HepG2 (cell line): Measurements from ENCODE around the gene COMP. TPM values are rescaled to one million over a fixed set of nuclear protein-coding genes. Genes with fewer than 3 reads are reported as not detected.

ENCODE experiments used
- ATAC-seq: fragments of 200-7000 bp; cut with Tn5 transposase; 3 replicates; pipeline ENCODE4 v1.9.1; 2020; ENCODE audit warnings: mild to moderate bottlenecking, moderate library complexity
- BruUV-seq: library from RNA; stranded (reverse); fragments of 400-500 nt; replicated peaks from 2 replicates; lab custom pipeline; 2021; lab: Mats Ljungman, UMichigan
- CTCF ChIA-PET: fragments of 300-600 bp; formaldehyde crosslinking; extraction: SDS; loops from one replicate; lab custom pipeline; 2021; ENCODE audit warnings: low total read pairs, inconsistent platforms, low intra/inter-chr PET ratio; lab: Yijun Ruan, JAX
- POLR2A ChIA-PET: fragments of 350-600 bp; sonication (Branson Sonifier 250); formaldehyde crosslinking; loops from one replicate; lab custom pipeline; 2020; ENCODE audit warnings: antibody characterized with exemption, inconsistent platforms; lab: Yijun Ruan, JAX
- DNase-seq: peaks from one replicate; pipeline ENCODE4 v3.0.0-alpha.2; 2015; ENCODE audit warnings: low spot score
- FAIRE-seq: peaks from 3 replicates; lab custom pipeline; 2011; peaks lifted over from hg19 to GRCh38; lab: Jason Lieb, UNC
- H2AFZ ChIP-seq: one replicate; pipeline ENCODE4 v1.6.1; 2011; ENCODE audit warnings: low read length, inconsistent platforms
- H3K27ac ChIP-seq: fragments of 300-600 bp; 3 replicates; pipeline ENCODE4 v1.8.0; 2011; ENCODE audit warnings: mixed run types, mild to moderate bottlenecking, mixed read lengths, low read length, inconsistent platforms; ENCODE audit not compliant: insufficient read depth; ENCODE audit errors: extremely low read length
- H3K27me3 ChIP-seq, 2 experiments: fragments of 200-600 bp in 1 of 2; 2 replicates in 1 of 2; 3 replicates in 1 of 2; pipeline versions ENCODE4 v1.6.0 to v1.8.0; 2011; ENCODE audit warnings: low read length in 2 of 2, mild to moderate bottlenecking in 2 of 2, moderate library complexity in 2 of 2, inconsistent platforms in 1 of 2; ENCODE audit not compliant: insufficient read depth in 2 of 2, control insufficient read depth in 1 of 2
- H3K36me3 ChIP-seq, 2 experiments: fragments of 200-600 bp in 1 of 2; replicated peaks in 1 of 2; 2 replicates in 1 of 2; 3 replicates in 1 of 2; pipeline versions ENCODE4 v1.5.1 to v1.8.0; 2011; ENCODE audit warnings: low read length in 2 of 2, inconsistent platforms in 1 of 2; ENCODE audit not compliant: insufficient read depth in 2 of 2, control insufficient read depth in 1 of 2
- H3K4me1 ChIP-seq: 2 replicates; pipeline ENCODE4 v1.5.1; 2012; ENCODE audit warnings: low read length, inconsistent platforms; ENCODE audit not compliant: insufficient read depth
- H3K4me2 ChIP-seq: 2 replicates; pipeline ENCODE4 v1.6.0; 2011; ENCODE audit warnings: low read depth, low read length, inconsistent platforms
- H3K4me3 ChIP-seq, 3 experiments: fragments of 200-600 bp in 1 of 3; sonication (generic), shearing (Covaris generic) in 1 of 3; replicated peaks in 1 of 3; 2 replicates each; pipeline ENCODE4 v1.5.1; 2011 to 2016; ENCODE audit warnings: low read length in 3 of 3, inconsistent platforms in 2 of 3, low read depth in 2 of 3, mild to moderate bottlenecking in 2 of 3, control low read depth in 1 of 3, mixed read lengths in 1 of 3; ENCODE audit not compliant: insufficient read depth in 1 of 3
- H3K79me2 ChIP-seq: one replicate; pipeline ENCODE4 v1.6.1; 2011; ENCODE audit warnings: low read length, inconsistent platforms; ENCODE audit not compliant: insufficient read depth
- H3K9ac ChIP-seq: 2 replicates; pipeline ENCODE4 v1.6.0; 2011; ENCODE audit warnings: mild to moderate bottlenecking, low read depth, low read length, inconsistent platforms; ENCODE audit not compliant: insufficient read depth
- H3K9me3 ChIP-seq: 2 replicates; pipeline ENCODE4 v1.5.1; 2012; ENCODE audit warnings: mild to moderate bottlenecking, low read length
- H4K20me1 ChIP-seq: 2 replicates; pipeline ENCODE4 v1.6.0; 2011; ENCODE audit warnings: inconsistent platforms, mild to moderate bottlenecking, low read length, moderate library complexity; ENCODE audit not compliant: insufficient read depth
- CEBPG ChIP-seq: IDR thresholded peaks from 2 replicates; pipeline ENCODE4 v1.6.1; 2016
- HNRNPL ChIP-seq: fragments of 200-400 bp; formaldehyde crosslinking; IDR thresholded peaks from 2 replicates; pipeline ENCODE4 v1.6.1; 2017; ENCODE audit warnings: mild to moderate bottlenecking, low read depth, low read length
- HOXA9 ChIP-seq: sonication (generic); formaldehyde crosslinking; IDR thresholded peaks from 2 replicates; pipeline ENCODE4 v1.8.1; 2022; ENCODE audit warnings: missing genetic modification reagents, mild to moderate bottlenecking, moderate library complexity, borderline replicate concordance
- NFIB ChIP-seq: sonication (generic); formaldehyde crosslinking; IDR thresholded peaks from 2 replicates; pipeline ENCODE4 v1.9.0; 2021; ENCODE audit warnings: missing genetic modification reagents, mild to moderate bottlenecking, borderline replicate concordance
- TFAP4 ChIP-seq: sonication (generic); IDR thresholded peaks from 2 replicates; pipeline ENCODE4 v1.6.1; 2016; ENCODE audit warnings: low read depth, borderline replicate concordance
- ZBTB10 ChIP-seq: sonication (generic); formaldehyde crosslinking; IDR thresholded peaks from 2 replicates; pipeline ENCODE4 v1.4.0; 2020; ENCODE audit warnings: missing genetic modification reagents, borderline replicate concordance
- ZNF20 ChIP-seq: sonication (generic); formaldehyde crosslinking; IDR thresholded peaks from 2 replicates; pipeline ENCODE4 v1.4.0; 2020; ENCODE audit warnings: mild to moderate bottlenecking, moderate library complexity, missing genetic modification reagents
- ZNF672 ChIP-seq: sonication (generic); formaldehyde crosslinking; IDR thresholded peaks from 2 replicates; pipeline ENCODE4 v1.8.1; 2022; ENCODE audit warnings: missing genetic modification reagents
- ZNF713 ChIP-seq: sonication (generic); formaldehyde crosslinking; IDR thresholded peaks from 2 replicates; pipeline ENCODE4 v1.4.0; 2020; ENCODE audit warnings: mild to moderate bottlenecking, missing genetic modification reagents
- ZNF768 ChIP-seq: sonication (generic); formaldehyde crosslinking; IDR thresholded peaks from 2 replicates; pipeline ENCODE4 v1.4.0; 2020; ENCODE audit warnings: missing genetic modification reagents
- ZNF780A ChIP-seq: sonication (generic); formaldehyde crosslinking; IDR thresholded peaks from 2 replicates; pipeline ENCODE4 v1.8.0; 2022; ENCODE audit warnings: mild to moderate bottlenecking, missing genetic modification reagents, moderate library complexity
- WGBS: methylation state at CpG from one replicate; pipeline ENCODE4 v1.1.6; 2017; ENCODE audit warnings: low lambda C conversion rate; 5-methylcytosine and 5-hydroxymethylcytosine counted together
- in situ Hi-C: cut with HindIII; loops from 2 replicates; pipeline ENCODE4 v1.10.0; 2017; ENCODE audit warnings: low pct_unique_long_range_greater_than_20kb; ENCODE audit not compliant: extremely low pct_ligation_motif_present
- intact Hi-C: fragments of 100-400 bp; cut with micrococcal nuclease; formaldehyde crosslinking; loops from one replicate; pipeline ENCODE4 v1.10.0; 2022; ENCODE audit not compliant: unreplicated experiment
- polyA plus RNA-seq, 8 experiments: library from polyadenylated mRNA; depleted of rRNA in 3 of 8; stranded (reverse) in 7 of 8; unstranded in 1 of 8; fragments of >200 nt; fragmentation: Illumina TruSeq in 4 of 8; extraction: Trizol in 4 of 8; gene quantifications; 2 replicates each; pipeline versions ENCODE4 v1.2.1 to v1.2.3, GENCODE V29; 2011 to 2016; ENCODE audit warnings: low read depth in 4 of 8, missing spikeins in 1 of 8, mixed read lengths in 1 of 8; ENCODE audit not compliant: insufficient read depth in 1 of 8
- total RNA-seq, 5 experiments: library from RNA; depleted of rRNA; stranded (reverse); fragments of >200 nt; fragmentation: Illumina TruSeq; extraction: Trizol; gene quantifications; 2 replicates each; pipeline ENCODE4 v1.2.3, GENCODE V29; 2016; ENCODE audit warnings: low read depth in 1 of 5
- TF ChIP-seq, protein P1 (sequence below): sonication (generic); formaldehyde crosslinking; IDR thresholded peaks from 2 replicates; pipeline ENCODE4 v1.4.0; 2020; ENCODE audit warnings: mild to moderate bottlenecking, missing genetic modification reagents

Gene COMP
- total and polyA plus RNA-seq, 2 of the 13 experiments (the other 11 are each of a cell fraction or from before 2014, with no cell fraction given), result 0.04 to 0.13 TPM

GRCh38 chr19:18796239-18796638 is 5.1 kb upstream of the COMP start:
- H3K79me2 ChIP-seq, result no peaks in the 10 kb centered on the region
- no peak overlapping the region for H2AFZ ChIP-seq
- WGBS, result 75% methylated on average over 2 of the region's 2 CpGs
- intact Hi-C loops (loop anchor here (5.0 kb wide), 1 partner anchor 36 kb away; the partner anchor contains the start of gene UPF1), in situ Hi-C loops (no loop called here)
- no peak overlapping the region for H3K9ac ChIP-seq
- H3K27ac ChIP-seq, result no peak overlapping the region
- DNase-seq, result no peak
- ChIA-PET POLR2A (interaction anchor here (0.8 kb wide), 1 partner anchor 10 kb away, joined by 3 read pairs; no protein-coding TSS in a partner anchor), CTCF (no interaction called here)
- no peak overlapping the region for H3K4me3 ChIP-seq
- no peaks in the 10 kb centered on the region for H4K20me1 ChIP-seq
- H3K36me3 ChIP-seq, result no peaks in the 10 kb centered on the region
- FAIRE-seq, result no peak
- peaks cover 45% of the 10 kb centered on the region for H3K4me1 ChIP-seq
- no peak overlapping the region for H3K4me2 ChIP-seq
- no peak for ATAC-seq
- H3K9me3 ChIP-seq, result no peaks in the 10 kb centered on the region
- BruUV-seq, result no TSS peak
- peaks cover 5 to 44% of the 10 kb centered on the region in 2 experiments; a peak in 4 of 5 replicates for H3K27me3 ChIP-seq
- TF ChIP-seq ZNF780A (no peak), ZNF20 (no peak), ZBTB10 (no peak), HOXA9 (CRISPR knock-in tag) (no peak), ZNF672 (CRISPR knock-in tag) (no peak), CEBPG (no peak), TFAP4 (no peak), ZNF713 (CRISPR knock-in tag) (no peak), NFIB (no peak), ZNF768 (CRISPR knock-in tag) (no peak; the same call in 1 of the 2 replicates), HNRNPL (no peak)
- TF ChIP-seq, protein P1, sequence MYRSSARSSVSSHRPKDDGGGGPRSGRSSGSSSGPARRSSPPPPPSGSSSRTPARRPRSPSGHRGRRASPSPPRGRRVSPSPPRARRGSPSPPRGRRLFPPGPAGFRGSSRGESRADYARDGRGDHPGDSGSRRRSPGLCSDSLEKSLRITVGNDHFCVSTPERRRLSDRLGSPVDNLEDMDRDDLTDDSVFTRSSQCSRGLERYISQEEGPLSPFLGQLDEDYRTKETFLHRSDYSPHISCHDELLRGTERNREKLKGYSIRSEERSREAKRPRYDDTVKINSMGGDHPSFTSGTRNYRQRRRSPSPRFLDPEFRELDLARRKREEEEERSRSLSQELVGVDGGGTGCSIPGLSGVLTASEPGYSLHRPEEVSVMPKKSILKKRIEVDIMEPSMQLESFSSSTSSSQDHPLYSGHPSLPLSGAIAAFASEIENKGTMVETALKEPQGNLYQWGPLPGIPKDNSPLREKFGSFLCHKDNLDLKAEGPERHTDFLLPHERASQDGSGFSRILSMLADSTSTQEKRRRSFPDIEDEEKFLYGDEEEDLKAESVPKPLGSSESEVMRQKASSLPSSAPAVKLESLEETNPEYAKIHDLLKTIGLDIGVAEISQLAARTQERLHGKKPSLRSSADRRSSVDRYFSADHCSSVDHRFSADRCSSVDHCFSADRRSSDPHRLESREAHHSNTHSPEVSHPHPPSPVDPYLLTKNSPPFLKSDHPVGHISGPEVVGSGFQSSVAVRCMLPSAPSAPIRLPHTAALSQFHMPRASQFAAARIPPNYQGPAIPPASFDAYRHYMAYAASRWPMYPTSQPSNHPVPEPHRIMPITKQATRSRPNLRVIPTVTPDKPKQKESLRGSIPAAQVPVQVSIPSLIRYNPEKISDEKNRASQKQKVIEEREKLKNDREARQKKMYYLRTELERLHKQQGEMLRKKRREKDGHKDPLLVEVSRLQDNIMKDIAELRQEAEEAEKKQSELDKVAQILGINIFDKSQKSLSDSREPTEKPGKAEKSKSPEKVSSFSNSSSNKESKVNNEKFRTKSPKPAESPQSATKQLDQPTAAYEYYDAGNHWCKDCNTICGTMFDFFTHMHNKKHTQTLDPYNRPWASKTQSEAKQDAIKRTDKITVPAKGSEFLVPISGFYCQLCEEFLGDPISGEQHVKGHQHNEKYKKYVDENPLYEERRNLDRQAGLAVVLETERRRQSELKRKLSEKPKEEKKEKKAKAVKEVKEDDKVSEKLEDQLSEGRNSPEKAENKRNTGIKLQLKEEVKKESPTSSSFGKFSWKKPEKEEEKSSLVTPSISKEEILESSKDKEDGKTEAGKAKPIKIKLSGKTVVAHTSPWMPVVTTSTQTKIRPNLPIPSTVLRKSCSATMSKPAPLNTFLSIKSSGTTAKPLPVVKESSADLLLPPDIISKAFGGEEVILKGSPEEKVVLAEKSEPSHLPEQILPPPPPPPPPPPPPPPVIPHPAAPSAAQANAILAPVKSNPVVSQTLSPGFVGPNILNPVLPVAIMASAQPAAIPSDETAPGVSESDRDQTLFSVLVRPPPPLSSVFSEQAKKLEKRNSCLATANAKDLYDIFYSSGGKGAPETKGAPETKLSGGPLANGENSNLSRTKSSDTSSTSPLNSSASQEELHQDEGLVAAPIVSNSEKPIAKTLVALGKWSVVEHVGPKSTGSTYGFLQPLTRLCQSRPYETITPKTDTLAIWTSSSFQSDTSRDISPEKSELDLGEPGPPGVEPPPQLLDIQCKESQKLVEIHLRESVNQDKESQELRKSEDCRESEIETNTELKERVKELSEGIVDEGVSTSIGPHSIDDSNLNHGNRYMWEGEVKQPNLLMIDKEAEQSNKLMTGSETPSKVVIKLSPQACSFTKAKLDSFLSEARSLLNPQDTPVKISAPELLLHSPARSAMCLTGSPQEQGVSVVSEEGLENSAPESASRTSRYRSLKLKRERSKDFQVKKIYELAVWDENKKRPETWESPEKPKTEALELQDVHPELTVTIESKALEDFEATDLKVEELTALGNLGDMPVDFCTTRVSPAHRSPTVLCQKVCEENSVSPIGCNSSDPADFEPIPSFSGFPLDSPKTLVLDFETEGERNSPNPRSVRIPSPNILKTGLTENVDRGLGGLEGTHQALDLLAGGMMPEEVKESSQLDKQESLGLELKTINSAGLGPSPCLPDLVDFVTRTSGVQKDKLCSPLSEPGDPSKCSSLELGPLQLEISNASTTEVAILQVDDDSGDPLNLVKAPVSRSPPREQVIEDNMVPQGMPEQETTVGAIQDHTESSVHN, result no peak
